ENCODE data around the gene KCNMA1.

The KCNMA1 gene

DNA sequence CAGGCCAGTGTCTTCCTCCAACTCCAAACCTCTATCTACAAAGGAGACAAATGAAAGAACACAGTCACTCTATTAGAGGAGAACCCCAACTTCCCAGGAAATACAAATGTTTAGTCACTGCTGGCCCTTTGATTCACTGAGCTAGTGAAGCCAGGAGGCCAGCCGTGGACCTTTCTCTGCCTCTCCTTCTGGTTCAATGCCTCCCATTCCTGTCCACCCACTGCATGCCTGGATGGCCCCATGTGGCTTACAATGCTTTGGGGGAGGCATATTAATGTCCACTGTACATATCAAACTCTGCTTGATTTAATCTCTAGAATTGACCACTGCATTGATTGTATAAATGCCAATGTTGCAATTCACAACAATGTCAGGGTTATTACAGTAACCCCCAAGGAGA is 687.3 kb downstream of the KCNMA1 start:
- TF ChIP-seq RAD21 (IDR thresholded peaks at IDR 0.05; ENCODE audit: low read depth) = no peak
- no peak for TF ChIP-seq ZBTB7A (IDR thresholded peaks at IDR 0.05; ENCODE audit: low read depth)
- TF ChIP-seq TEAD4 (IDR thresholded peaks at IDR 0.05) = no peak
- no peak for TF ChIP-seq EGR1 (IDR thresholded peaks at IDR 0.05)
- TF ChIP-seq FOXM1 (IDR thresholded peaks at IDR 0.05; ENCODE audit: borderline replicate concordance, low read depth) = no peak
- TF ChIP-seq TCF12 (IDR thresholded peaks at IDR 0.05; ENCODE audit: low read depth) = no peak
- TF ChIP-seq, protein P1, sequence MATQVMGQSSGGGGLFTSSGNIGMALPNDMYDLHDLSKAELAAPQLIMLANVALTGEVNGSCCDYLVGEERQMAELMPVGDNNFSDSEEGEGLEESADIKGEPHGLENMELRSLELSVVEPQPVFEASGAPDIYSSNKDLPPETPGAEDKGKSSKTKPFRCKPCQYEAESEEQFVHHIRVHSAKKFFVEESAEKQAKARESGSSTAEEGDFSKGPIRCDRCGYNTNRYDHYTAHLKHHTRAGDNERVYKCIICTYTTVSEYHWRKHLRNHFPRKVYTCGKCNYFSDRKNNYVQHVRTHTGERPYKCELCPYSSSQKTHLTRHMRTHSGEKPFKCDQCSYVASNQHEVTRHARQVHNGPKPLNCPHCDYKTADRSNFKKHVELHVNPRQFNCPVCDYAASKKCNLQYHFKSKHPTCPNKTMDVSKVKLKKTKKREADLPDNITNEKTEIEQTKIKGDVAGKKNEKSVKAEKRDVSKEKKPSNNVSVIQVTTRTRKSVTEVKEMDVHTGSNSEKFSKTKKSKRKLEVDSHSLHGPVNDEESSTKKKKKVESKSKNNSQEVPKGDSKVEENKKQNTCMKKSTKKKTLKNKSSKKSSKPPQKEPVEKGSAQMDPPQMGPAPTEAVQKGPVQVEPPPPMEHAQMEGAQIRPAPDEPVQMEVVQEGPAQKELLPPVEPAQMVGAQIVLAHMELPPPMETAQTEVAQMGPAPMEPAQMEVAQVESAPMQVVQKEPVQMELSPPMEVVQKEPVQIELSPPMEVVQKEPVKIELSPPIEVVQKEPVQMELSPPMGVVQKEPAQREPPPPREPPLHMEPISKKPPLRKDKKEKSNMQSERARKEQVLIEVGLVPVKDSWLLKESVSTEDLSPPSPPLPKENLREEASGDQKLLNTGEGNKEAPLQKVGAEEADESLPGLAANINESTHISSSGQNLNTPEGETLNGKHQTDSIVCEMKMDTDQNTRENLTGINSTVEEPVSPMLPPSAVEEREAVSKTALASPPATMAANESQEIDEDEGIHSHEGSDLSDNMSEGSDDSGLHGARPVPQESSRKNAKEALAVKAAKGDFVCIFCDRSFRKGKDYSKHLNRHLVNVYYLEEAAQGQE (IDR thresholded peaks at IDR 0.05; ENCODE audit: low read depth) = no peak
- TF ChIP-seq, protein P2, sequence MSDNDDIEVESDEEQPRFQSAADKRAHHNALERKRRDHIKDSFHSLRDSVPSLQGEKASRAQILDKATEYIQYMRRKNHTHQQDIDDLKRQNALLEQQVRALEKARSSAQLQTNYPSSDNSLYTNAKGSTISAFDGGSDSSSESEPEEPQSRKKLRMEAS (IDR thresholded peaks at IDR 0.05) = no peak
- no peak for TF ChIP-seq TAF1 (IDR thresholded peaks at IDR 0.05; ENCODE audit: low read depth)
- TF ChIP-seq, protein P3, sequence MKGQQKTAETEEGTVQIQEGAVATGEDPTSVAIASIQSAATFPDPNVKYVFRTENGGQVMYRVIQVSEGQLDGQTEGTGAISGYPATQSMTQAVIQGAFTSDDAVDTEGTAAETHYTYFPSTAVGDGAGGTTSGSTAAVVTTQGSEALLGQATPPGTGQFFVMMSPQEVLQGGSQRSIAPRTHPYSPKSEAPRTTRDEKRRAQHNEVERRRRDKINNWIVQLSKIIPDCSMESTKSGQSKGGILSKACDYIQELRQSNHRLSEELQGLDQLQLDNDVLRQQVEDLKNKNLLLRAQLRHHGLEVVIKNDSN (IDR thresholded peaks at IDR 0.05) = no peak
- TF ChIP-seq YY1 (IDR thresholded peaks at IDR 0.05; ENCODE audit: low read depth) = no peak
- no peak for TF ChIP-seq EP300 (IDR thresholded peaks at IDR 0.05; ENCODE audit: borderline replicate concordance)
- TF ChIP-seq NFIC (IDR thresholded peaks at IDR 0.05) = no peak
- no peak for TF ChIP-seq CEBPB (IDR thresholded peaks at IDR 0.05)
- no peak for TF ChIP-seq CREB1 (IDR thresholded peaks at IDR 0.05; ENCODE audit: low read depth)

DNA sequence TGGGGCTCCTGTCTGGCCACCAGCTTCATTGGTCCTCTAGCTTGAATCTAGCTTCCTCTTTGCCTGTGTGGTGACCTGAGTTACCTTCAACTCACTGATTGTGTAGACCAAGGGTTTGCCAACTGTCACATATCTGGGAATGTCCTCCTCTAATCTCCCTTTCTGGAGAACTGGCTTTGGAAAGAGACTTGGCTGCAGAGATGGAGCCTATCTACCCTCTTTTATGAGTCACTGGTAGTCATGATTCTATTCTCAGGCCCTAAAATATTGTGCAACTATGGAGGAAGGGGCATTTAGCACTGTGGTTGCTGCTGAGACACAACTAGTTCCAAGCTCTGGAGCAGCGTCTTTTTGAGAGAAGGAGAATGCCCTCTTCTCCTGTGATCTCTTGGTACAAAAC is 691.3 kb downstream of the KCNMA1 start:
- no peak for TF ChIP-seq RAD21 (IDR thresholded peaks at IDR 0.05; ENCODE audit: low read depth)
- TF ChIP-seq, protein P1 (IDR thresholded peaks at IDR 0.05; ENCODE audit: low read depth) = no peak
- TF ChIP-seq NFIC (IDR thresholded peaks at IDR 0.05) = no peak

DNA sequence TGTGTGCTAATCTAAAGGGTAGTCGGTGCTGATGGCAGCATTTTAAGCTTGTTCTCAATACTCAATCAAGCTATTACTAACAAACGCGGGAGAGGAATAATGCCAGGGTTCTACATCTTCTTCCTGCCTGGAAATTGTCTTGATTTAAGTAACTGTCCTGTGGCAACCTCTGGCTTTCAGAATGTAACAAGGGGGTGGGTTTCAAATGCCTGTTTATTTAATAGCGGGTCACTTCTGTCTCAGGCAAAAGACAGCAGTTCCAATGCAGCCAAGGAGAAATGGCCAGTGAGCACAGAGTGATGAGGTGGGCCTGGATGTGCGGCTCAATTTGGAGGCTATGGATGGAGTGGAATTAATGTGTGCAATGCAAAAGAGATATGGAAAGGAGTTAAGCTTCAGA is 692.4 kb downstream of the KCNMA1 start:
- no peak for TF ChIP-seq EGR1 (IDR thresholded peaks at IDR 0.05)
- TF ChIP-seq, protein P3 (IDR thresholded peaks at IDR 0.05) = no peak
- TF ChIP-seq TCF12 (IDR thresholded peaks at IDR 0.05; ENCODE audit: low read depth) = no peak
- TF ChIP-seq NFIC (IDR thresholded peaks at IDR 0.05) = no peak
- no peak for TF ChIP-seq CREB1 (IDR thresholded peaks at IDR 0.05; ENCODE audit: low read depth)
- TF ChIP-seq, protein P2 (IDR thresholded peaks at IDR 0.05) = no peak
- no peak for TF ChIP-seq CEBPB (IDR thresholded peaks at IDR 0.05)
- no peak for TF ChIP-seq TAF1 (IDR thresholded peaks at IDR 0.05; ENCODE audit: low read depth)
- no peak for TF ChIP-seq RAD21 (IDR thresholded peaks at IDR 0.05; ENCODE audit: low read depth)
- TF ChIP-seq FOXM1 (IDR thresholded peaks at IDR 0.05; ENCODE audit: borderline replicate concordance, low read depth) = no peak
- no peak for TF ChIP-seq TEAD4 (IDR thresholded peaks at IDR 0.05)
- no peak for TF ChIP-seq ZBTB7A (IDR thresholded peaks at IDR 0.05; ENCODE audit: low read depth)
- TF ChIP-seq, protein P1 (IDR thresholded peaks at IDR 0.05; ENCODE audit: low read depth) = no peak
- TF ChIP-seq EP300 (IDR thresholded peaks at IDR 0.05; ENCODE audit: borderline replicate concordance) = no peak
- TF ChIP-seq YY1 (IDR thresholded peaks at IDR 0.05; ENCODE audit: low read depth) = no peak

DNA sequence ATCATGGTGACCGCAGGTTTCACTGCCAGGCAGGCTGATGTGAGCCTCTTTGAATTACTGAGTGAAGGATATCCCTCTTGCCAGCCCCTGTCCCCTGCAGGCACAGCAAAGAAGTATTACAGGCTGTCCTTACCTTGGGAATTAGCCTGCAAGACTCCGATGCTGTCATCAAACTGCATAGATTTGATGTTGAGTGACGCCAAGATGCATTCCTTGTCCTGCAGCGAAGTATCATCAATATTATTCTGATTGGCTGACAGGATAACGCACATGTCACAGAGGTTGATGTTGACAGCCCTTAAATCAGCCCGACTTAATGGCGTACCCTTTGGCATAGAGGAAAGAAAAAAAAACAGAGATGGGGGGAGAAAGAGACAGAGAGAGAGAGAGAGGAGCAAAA is 693.0 kb downstream of the KCNMA1 start:
- TF ChIP-seq EGR1 (IDR thresholded peaks at IDR 0.05) (no peak), TCF12 (IDR thresholded peaks at IDR 0.05; ENCODE audit: low read depth) (no peak), FOXM1 (IDR thresholded peaks at IDR 0.05; ENCODE audit: borderline replicate concordance, low read depth) (no peak)
- TF ChIP-seq, protein P2 (IDR thresholded peaks at IDR 0.05) = no peak
- TF ChIP-seq, protein P1 (IDR thresholded peaks at IDR 0.05; ENCODE audit: low read depth) = no peak

Data from Ishikawa (cell line).